Natural killer cell (primary cell): Measurements from ENCODE around the gene ZBTB22. TPM values are rescaled to one million over a fixed set of nuclear protein-coding genes. Genes with fewer than 3 reads are reported as not detected.

ENCODE experiments used
- ATAC-seq, 3 donors: fragments of 150-1000 bp in 2 of 3; fragments of 200-7000 bp in 1 of 3; cut with Tn5 transposase; 1 replicate in 1 of 3; 2 replicates in 2 of 3; pipeline ENCODE4 v1.10.0; 2021; ENCODE audit warnings: mild to moderate bottlenecking in 2 of 3, moderate library complexity in 2 of 3
- DNase-seq, 2 donors: peaks; one replicate each; pipeline versions ENCODE4 v3.0.0 to v3.0.0-alpha.2; 2013 to 2021; ENCODE audit warnings: mixed read lengths in 1 of 2
- H3K27ac ChIP-seq: one replicate; pipeline ENCODE4 v1.5.1; 2013; ENCODE audit warnings: mild to moderate bottlenecking, low read length
- H3K27me3 ChIP-seq: one replicate; pipeline ENCODE4 v1.6.1; 2013; ENCODE audit warnings: low read length; ENCODE audit not compliant: control insufficient read depth, insufficient read depth
- H3K36me3 ChIP-seq: one replicate; pipeline ENCODE4 v1.6.1; 2013; ENCODE audit warnings: low read length; ENCODE audit not compliant: control insufficient read depth, insufficient read depth
- H3K4me1 ChIP-seq: one replicate; pipeline ENCODE4 v1.6.1; 2013; ENCODE audit warnings: low read length; ENCODE audit not compliant: control insufficient read depth, insufficient read depth
- H3K4me3 ChIP-seq: one replicate; pipeline ENCODE4 v1.5.1; 2013; ENCODE audit warnings: low read length
- H3K9me3 ChIP-seq: one replicate; pipeline ENCODE4 v1.6.1; 2013; ENCODE audit warnings: low read length; ENCODE audit not compliant: control insufficient read depth, insufficient read depth
- H3K27ac Mint-ChIP-seq, 2 donors: one replicate each; pipeline ENCODE4 v1.8.0; 2022; ENCODE audit warnings: mild to moderate bottlenecking in 2 of 2, mixed read lengths in 2 of 2, moderate library complexity in 1 of 2
- H3K27me3 Mint-ChIP-seq, 2 donors: one replicate each; pipeline ENCODE4 v1.8.0; 2022; ENCODE audit warnings: low read depth in 2 of 2, mixed read lengths in 2 of 2
- H3K36me3 Mint-ChIP-seq: one replicate; pipeline ENCODE4 v1.8.0; 2022; ENCODE audit warnings: mixed read lengths
- H3K4me1 Mint-ChIP-seq, 2 donors: one replicate each; pipeline ENCODE4 v1.8.0; 2022; ENCODE audit warnings: mixed read lengths in 2 of 2
- H3K4me3 Mint-ChIP-seq: one replicate; pipeline ENCODE4 v1.8.0; 2022; ENCODE audit warnings: mild to moderate bottlenecking, moderate library complexity, mixed read lengths
- H3K9me3 Mint-ChIP-seq, 2 donors: one replicate each; pipeline ENCODE4 v1.8.0; 2022; ENCODE audit warnings: mixed read lengths in 2 of 2
- CTCF ChIP-seq: fragments of 200-600 bp; IDR thresholded peaks from one replicate; pipeline ENCODE4 v1.8.0; 2022; ENCODE audit warnings: antibody characterized with exemption
- WGBS: methylation state at CpG from one replicate; pipeline ENCODE4 v1.1.7; 2013; ENCODE audit warnings: missing lambda C conversion rate; ENCODE audit not compliant: insufficient coverage; 5-methylcytosine and 5-hydroxymethylcytosine counted together
- intact Hi-C: fragments of 100-400 bp; cut with micrococcal nuclease; formaldehyde crosslinking; loops from one replicate; pipeline ENCODE4 v1.14.2; 2022
- total RNA-seq, 4 donors: library from RNA; stranded (reverse); fragments of 120-200 nt in 1 of 4; gene quantifications; one replicate each; pipeline versions ENCODE4 v1.2.3 to v1.2.4, GENCODE V29; 2013 to 2022

Gene ZBTB22
- total RNA-seq, 3 donors from 2014 or later (not counting 1 experiment from before 2014, with no cell fraction given), result 20.4 to 34.0 (median 25.9) TPM

DNA sequence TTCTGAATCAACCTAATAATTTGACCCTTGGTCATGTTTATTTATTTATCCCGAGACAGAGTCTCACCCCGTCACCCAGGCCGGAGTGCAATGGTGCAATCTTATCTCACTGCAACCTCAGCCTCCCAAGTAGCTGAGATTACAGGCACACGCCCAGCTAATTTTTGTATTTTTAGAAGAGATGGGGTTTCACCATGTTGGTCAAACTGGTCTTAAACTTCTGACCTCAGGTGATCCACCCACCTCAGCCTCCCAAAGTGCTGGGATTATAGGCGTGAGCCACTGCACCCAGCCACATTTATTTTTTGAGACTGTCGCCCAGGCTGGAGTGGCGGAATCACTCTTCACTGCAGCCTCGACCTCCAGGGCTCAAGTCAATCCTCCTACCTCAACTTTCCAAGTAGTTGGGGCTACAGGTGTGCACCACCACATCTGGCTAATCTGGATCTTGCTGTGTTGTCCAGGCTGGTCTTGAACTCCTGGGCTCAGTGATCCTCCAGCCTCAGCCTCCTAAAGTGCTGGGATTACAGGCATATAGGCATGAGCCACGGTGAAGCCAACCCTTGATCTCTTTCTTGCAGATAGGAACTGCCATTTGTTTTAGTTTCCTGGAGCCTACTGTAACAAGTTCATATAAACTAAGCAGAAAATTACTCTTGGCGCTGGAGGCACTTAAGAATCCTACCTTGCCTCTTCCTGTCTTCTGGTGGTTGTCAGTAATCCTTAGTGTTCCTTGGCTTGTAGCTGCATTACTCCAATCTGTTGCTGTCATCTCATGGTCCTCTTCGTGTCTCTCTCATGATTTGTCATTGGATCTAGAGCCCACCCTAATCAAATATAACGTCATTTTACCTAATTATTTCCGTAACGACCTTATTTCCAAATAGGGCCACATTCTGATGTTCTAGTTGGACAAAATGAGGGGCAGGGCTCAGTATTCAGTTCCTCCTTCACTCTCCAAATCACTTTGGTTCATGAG lies 43.3 kb downstream of the ZBTB22 start:
- Mint-ChIP-seq H3K27me3 (no peaks in the 10 kb centered on the region), H3K4me3 (peak overlapping the region; percentile 96), H3K9me3 (no peaks in the 10 kb centered on the region), H3K4me1 (peaks cover 71 to 79% of the 10 kb centered on the region in 2 donors), H3K36me3 (peaks cover 7% of the 10 kb centered on the region), H3K27ac (peak overlapping the region; percentile 91 to 98)
- Histone ChIP-seq H3K27me3 (no peaks in the 10 kb centered on the region), H3K4me3 (no peak overlapping the region), H3K9me3 (no peaks in the 10 kb centered on the region), H3K27ac (no peak overlapping the region), H3K36me3 (peaks cover 42% of the 10 kb centered on the region), H3K4me1 (peaks cover 61% of the 10 kb centered on the region)
- ATAC-seq (no peak), DNase-seq (no peak)
- intact Hi-C loops, result loop anchor here (2.0 kb wide), 1 partner anchor 65 kb away; the partner anchor contains the start of gene RING1
- TF ChIP-seq CTCF, result no peak
- 73% methylated on average over 11 of the region's 14 CpGs for WGBS

DNA sequence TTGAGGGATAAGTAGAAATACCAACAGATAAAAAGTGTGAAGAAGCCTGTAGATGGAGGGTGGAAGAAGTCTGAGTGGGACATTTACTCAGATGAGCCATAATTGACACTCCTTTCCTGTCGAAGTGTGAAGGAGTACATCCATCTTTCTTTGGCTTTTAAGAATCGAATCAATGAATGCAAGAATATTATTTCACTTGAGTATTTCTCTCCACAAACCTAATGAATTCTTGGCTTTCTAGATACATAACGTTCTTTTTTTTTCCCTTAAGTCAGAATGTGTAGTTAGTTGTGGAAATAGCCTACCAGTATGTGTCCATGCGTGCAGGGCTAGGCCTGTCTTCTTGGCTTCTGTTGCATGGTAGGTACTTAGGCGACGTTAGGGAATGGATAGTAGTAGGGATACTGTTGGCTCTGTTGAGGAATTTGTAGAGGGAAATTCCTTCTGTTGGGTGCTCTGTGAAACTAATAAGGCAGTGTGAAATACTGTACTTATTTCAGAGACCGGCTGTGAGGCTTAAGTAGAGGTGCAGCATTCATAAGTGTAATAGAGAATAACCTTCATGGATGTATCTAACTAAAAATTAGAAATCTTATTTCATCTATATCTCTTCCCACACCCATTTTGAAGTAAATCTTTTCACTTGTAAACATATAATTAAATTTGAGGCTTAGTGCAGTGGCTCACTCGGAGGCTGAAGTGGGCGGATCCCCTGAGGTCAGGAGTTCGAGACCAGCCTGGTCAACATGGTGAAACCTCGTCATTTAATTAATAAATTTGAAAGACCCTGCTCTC lies 44.2 kb downstream of the ZBTB22 start:
- no peaks in the 10 kb centered on the region for H3K27me3 ChIP-seq
- peaks cover 42% of the 10 kb centered on the region for H3K36me3 ChIP-seq
- H3K9me3 Mint-ChIP-seq, result no peaks in the 10 kb centered on the region
- H3K27ac ChIP-seq, result peak overlapping the region; percentile 89
- no peak overlapping the region for H3K4me3 ChIP-seq
- no peak for ATAC-seq
- no peak for DNase-seq
- H3K4me3 Mint-ChIP-seq, result peak overlapping the region; percentile 96
- H3K9me3 ChIP-seq, result no peaks in the 10 kb centered on the region
- 67% methylated on average over 9 of the region's 11 CpGs for WGBS
- H3K27me3 Mint-ChIP-seq, result no peaks in the 10 kb centered on the region
- peaks cover 70 to 71% of the 10 kb centered on the region in 2 donors for H3K4me1 Mint-ChIP-seq
- no peak for TF ChIP-seq CTCF
- peaks cover 7% of the 10 kb centered on the region for H3K36me3 Mint-ChIP-seq
- H3K4me1 ChIP-seq, result peaks cover 52% of the 10 kb centered on the region
- peak overlapping the region; percentile 97 to 98 for H3K27ac Mint-ChIP-seq
- intact Hi-C loops, result loop anchor here (2.0 kb wide), 1 partner anchor 65 kb away; the partner anchor contains the start of gene RING1

- peaks cover 13% of the 10 kb centered on the region for H3K36me3 Mint-ChIP-seq
- peak overlapping the region; percentile 96 for H3K4me3 Mint-ChIP-seq
- no peaks in the 10 kb centered on the region for H3K27me3 Mint-ChIP-seq
- Histone ChIP-seq H3K36me3 (peaks cover 50% of the 10 kb centered on the region), H3K4me3 (peak overlapping the region; percentile 71), H3K9me3 (no peaks in the 10 kb centered on the region), H3K4me1 (peaks cover 44% of the 10 kb centered on the region), H3K27ac (peak overlapping the region; percentile 89), H3K27me3 (no peaks in the 10 kb centered on the region)
- ATAC-seq (peak in 2 of 3 donors; percentile 1 to 2), DNase-seq (no peak)
- H3K27ac Mint-ChIP-seq, result peak overlapping the region; percentile 97 to 98
- peaks cover 62 to 66% of the 10 kb centered on the region in 2 donors for H3K4me1 Mint-ChIP-seq
- H3K9me3 Mint-ChIP-seq, result no peaks in the 10 kb centered on the region
- intact Hi-C loops, result loop anchor here (1.0 to 2.0 kb wide), 2 partner anchors 17 to 64 kb away; partner anchors contain the start of genes PFDN6, RING1 and WDR46
- WGBS, result 7% methylated on average over 17 of the region's 22 CpGs
- TF ChIP-seq CTCF, result no peak
Measured at GRCh38 chr6:33272275-33273128, 45.0 kb downstream of the ZBTB22 start.
